Epithelial cell of proximal tubule (primary cell): ENCODE results near the gene NEUROG2. TPM values are rescaled to one million over a fixed set of nuclear protein-coding genes. Genes with fewer than 3 reads are reported as not detected.
"Not testable (repeated sequence)": the region's sequence is repeated elsewhere in the genome, so short reads cannot be mapped to it uniquely, and the experiment has no call there.

Experiments
- DNase-seq: peaks from one replicate; pipeline ENCODE4 v3.0.0-alpha.2; 2011; ENCODE audit warnings: low read depth
- H3K4me3 ChIP-seq: 2 replicates; pipeline ENCODE4 v1.5.1; 2011; ENCODE audit warnings: low read depth, mild to moderate bottlenecking, low read length
- total RNA-seq: library from RNA; depleted of rRNA; stranded (reverse); fragments of >200 nt; gene quantifications from 2 replicates; pipeline ENCODE4 v1.2.3, GENCODE V29; 2015
- TF ChIP-seq, protein P1 (sequence below): conservative IDR thresholded peaks from 2 replicates; pipeline ENCODE4 v1.5.1; 2012; ENCODE audit warnings: low read depth, mild to moderate bottlenecking, low read length

Gene NEUROG2
- total RNA-seq, 1 donor from 2014 or later: not detected

DNA sequence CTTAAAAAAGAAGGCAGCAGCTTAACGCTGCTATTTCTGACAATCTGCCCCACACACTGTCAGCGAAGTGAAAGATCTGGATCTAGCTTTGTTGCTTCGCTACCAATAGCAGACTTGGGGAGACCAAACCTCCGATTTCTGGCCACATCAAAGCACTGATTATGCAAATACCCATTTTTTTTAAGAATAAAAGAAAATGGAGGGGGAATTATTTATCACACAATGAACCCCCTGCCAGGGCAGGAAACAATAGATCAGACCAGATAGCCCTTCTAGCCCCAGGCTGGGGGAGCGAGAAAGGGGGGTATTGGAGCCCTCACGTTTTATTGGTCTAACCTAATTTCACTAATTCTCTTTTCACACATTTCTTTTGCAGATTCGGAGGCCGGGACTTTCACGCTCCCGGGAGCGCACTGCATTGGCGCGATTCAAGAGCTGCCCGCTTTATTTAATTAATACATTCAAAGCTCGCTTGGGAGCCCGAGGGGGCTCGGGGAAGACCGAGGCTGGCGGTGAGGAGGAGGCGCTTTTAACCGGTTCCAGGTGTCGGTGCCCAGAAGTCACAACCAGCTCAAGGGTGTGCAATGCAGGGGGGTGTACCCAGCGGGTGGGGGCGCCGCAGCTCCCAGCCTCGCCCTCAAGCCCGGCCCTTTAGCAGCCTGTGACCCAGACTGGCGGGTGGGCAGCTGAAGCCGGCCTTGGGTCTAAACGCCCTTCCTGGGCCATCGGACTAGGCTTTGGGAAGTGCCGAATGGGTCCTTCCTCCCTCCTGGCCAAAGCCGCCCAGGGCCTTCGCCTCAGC lies 5.5 kb downstream of the NEUROG2 start:
- no peak overlapping the region for H3K4me3 ChIP-seq
- DNase-seq: no peak
- TF ChIP-seq, protein P1, sequence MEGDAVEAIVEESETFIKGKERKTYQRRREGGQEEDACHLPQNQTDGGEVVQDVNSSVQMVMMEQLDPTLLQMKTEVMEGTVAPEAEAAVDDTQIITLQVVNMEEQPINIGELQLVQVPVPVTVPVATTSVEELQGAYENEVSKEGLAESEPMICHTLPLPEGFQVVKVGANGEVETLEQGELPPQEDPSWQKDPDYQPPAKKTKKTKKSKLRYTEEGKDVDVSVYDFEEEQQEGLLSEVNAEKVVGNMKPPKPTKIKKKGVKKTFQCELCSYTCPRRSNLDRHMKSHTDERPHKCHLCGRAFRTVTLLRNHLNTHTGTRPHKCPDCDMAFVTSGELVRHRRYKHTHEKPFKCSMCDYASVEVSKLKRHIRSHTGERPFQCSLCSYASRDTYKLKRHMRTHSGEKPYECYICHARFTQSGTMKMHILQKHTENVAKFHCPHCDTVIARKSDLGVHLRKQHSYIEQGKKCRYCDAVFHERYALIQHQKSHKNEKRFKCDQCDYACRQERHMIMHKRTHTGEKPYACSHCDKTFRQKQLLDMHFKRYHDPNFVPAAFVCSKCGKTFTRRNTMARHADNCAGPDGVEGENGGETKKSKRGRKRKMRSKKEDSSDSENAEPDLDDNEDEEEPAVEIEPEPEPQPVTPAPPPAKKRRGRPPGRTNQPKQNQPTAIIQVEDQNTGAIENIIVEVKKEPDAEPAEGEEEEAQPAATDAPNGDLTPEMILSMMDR: no peak

DNA sequence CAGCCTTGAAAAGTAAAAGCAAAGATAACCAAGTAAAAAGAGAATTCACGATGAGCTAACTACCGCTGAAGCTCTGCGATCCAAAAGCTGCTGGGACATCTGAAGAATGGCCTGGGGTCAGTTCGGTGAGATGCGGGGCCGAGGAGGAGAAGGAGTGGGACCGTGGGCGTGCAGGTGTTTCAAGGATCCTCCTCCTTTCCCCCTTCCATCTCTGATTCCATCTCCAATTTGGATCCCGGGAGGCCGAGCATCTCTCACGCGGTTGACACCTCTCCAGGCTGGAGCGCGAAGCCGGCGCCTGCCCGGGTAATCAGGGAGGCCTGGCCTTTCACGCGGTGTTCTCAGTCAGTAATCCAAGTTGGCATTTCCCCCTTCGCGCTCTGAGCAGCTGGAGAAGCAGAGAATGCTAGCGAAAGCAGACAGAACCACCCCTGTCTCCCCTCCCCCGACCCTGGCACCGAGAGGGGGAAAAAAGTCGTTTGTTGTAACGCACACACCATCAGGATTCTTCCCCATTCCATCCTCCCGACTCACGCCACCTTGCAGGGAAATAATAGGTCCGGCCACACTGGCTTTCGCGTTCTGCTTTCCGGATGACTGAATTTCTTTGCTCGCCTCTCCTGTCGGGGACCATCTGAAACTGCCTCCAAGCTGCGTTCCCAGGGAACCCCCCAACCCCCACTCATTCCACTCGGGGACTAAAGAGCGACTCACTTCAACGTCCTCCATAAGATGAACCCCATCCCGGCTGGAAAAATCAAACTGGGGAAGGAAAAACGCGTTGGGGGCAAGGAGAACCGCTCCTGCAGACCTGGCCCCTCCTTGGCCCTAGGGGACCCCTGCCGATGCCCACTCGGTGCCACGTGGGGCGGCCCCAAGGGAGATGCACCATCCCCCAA lies 6.5 kb downstream of the NEUROG2 start:
- DNase-seq: no peak
- peak overlapping the region; percentile 28 for H3K4me3 ChIP-seq
- TF ChIP-seq, protein P1: no peak

GRCh38 chr4:112508356-112508755 lies 7.6 kb downstream of the NEUROG2 start:
- TF ChIP-seq, protein P1: no peak
- DNase-seq: no peak
- no peak overlapping the region for H3K4me3 ChIP-seq

GRCh38 chr4:112504807-112505206 lies 11.2 kb downstream of the NEUROG2 start:
- DNase-seq: no peak
- TF ChIP-seq, protein P1: no peak
- H3K4me3 ChIP-seq: no peak overlapping the region

- TF ChIP-seq, protein P1: no peak
- DNase-seq: no peak
- H3K4me3 ChIP-seq: no peak overlapping the region
Observed at GRCh38 chr4:112502871-112503270, 13.1 kb downstream of the NEUROG2 start.

GRCh38 chr4:112492321-112492720 lies 23.7 kb downstream of the NEUROG2 start:
- H3K4me3 ChIP-seq: no peak overlapping the region
- no peak for DNase-seq
- TF ChIP-seq, protein P1: no peak

DNA sequence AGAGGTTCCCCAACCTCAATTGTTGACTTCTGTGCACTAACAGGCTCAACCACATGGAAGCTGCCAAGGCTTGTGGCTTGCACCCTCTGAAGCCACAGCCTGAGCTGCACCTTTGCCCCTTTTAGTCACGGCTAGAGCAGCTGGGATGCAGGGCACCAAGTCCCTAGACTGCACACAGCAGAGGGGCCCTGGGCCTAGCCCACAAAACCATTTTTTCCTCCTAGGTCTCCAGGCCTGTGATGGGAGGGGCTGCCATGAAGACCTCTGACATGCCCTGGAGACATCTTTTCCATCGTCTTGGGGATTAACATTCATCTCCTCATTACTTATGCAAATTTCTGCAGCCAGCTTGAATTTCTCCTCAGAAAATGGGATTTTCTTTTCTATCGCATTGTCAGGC lies 25.2 kb downstream of the NEUROG2 start:
- not testable (repeated sequence) for DNase-seq, H3K4me3 ChIP-seq
